OCI-LY7 (cell line): Measurements from ENCODE around the gene RUVBL2. TPM values are rescaled to one million over a fixed set of nuclear protein-coding genes. Genes with fewer than 3 reads are reported as not detected.

Experiments used
- BruUV-seq: library from RNA; stranded (reverse); fragments of 400-500 nt; replicated peaks from 2 replicates; lab custom pipeline; 2021; lab: Mats Ljungman, UMichigan
- CTCF ChIA-PET: fragments of 300-600 bp; sonication (Branson Sonifier 250); formaldehyde crosslinking; loops from one replicate; lab custom pipeline; 2022; ENCODE audit warnings: antibody characterized with exemption; ENCODE audit not compliant: unreplicated experiment; lab: Charles Lee
- POLR2A ChIA-PET: fragments of 300-600 bp; sonication (Branson Sonifier 250); formaldehyde crosslinking; loops from one replicate; lab custom pipeline; 2022; ENCODE audit warnings: antibody characterized with exemption; lab: Charles Lee
- DNase-seq: peaks from one replicate; pipeline ENCODE4 v3.0.0-alpha.2; 2015; ENCODE audit warnings: low spot score
- H2AFZ ChIP-seq: fragments of 200-600 bp; sonication (generic), shearing (Covaris generic); 2 replicates; pipeline ENCODE4 v1.6.1; 2014; ENCODE audit warnings: mild to moderate bottlenecking, antibody characterized with exemption, low read length, moderate library complexity
- H3K27ac ChIP-seq: fragments of 200-600 bp; sonication (generic); 2 replicates; pipeline ENCODE4 v1.5.1; 2014; ENCODE audit warnings: mixed run types, low read depth, mild to moderate bottlenecking, moderate library complexity, low read length, inconsistent platforms; ENCODE audit not compliant: poor library complexity, severe bottlenecking
- H3K36me3 ChIP-seq: fragments of 200-600 bp; sonication (generic); 2 replicates; pipeline ENCODE4 v1.6.1; 2014; ENCODE audit warnings: mild to moderate bottlenecking, antibody characterized with exemption, low read length, moderate library complexity, mixed read lengths; ENCODE audit not compliant: insufficient read depth
- H3K4me1 ChIP-seq: fragments of 200-600 bp; sonication (generic); 2 replicates; pipeline ENCODE4 v1.5.1; 2014; ENCODE audit warnings: mild to moderate bottlenecking, low read length; ENCODE audit not compliant: insufficient read depth, poor library complexity, severe bottlenecking
- H3K4me2 ChIP-seq: fragments of 200-600 bp; sonication (generic); 2 replicates; pipeline ENCODE4 v1.6.1; 2014; ENCODE audit warnings: mild to moderate bottlenecking, low read length
- H3K4me3 ChIP-seq: fragments of 200-600 bp; sonication (generic); 2 replicates; pipeline ENCODE4 v1.5.1; 2014; ENCODE audit warnings: mild to moderate bottlenecking, low read depth, low read length; ENCODE audit not compliant: poor library complexity, severe bottlenecking
- H3K79me2 ChIP-seq: fragments of 200-600 bp; sonication (generic); 2 replicates; pipeline ENCODE4 v1.6.1; 2016; ENCODE audit warnings: low read depth, mild to moderate bottlenecking, low read length, moderate library complexity, mixed read lengths; ENCODE audit not compliant: insufficient read depth
- H3K9me2 ChIP-seq: fragments of 200-600 bp; sonication (generic); 2 replicates; pipeline ENCODE4 v1.6.1; 2016; ENCODE audit warnings: mild to moderate bottlenecking, low read length, mixed read lengths; ENCODE audit not compliant: insufficient read depth
- H3K9me3 ChIP-seq: fragments of 200-600 bp; sonication (generic); 2 replicates; pipeline ENCODE4 v1.6.1; 2014; ENCODE audit warnings: mild to moderate bottlenecking, mixed run types, low read length, mixed read lengths
- H4K20me1 ChIP-seq: fragments of 200-600 bp; sonication (generic); 2 replicates; pipeline ENCODE4 v1.6.1; 2014; ENCODE audit warnings: mild to moderate bottlenecking, antibody characterized with exemption, low read length, moderate library complexity, mixed read lengths; ENCODE audit not compliant: insufficient read depth
- CTCF ChIP-seq: fragments of 200-600 bp; sonication (generic); conservative IDR thresholded peaks from 2 replicates; pipeline ENCODE4 v1.5.1; 2014; ENCODE audit warnings: mild to moderate bottlenecking, antibody characterized with exemption, low read length, moderate library complexity, mixed read lengths
- EZH2phosphoT487 ChIP-seq: fragments of 200-600 bp; sonication (generic); IDR thresholded peaks from 2 replicates; pipeline ENCODE4 v1.6.1; 2018; ENCODE audit warnings: low read depth, borderline replicate concordance, mild to moderate bottlenecking, mixed run types, antibody characterized with exemption, low read length, moderate library complexity, mixed read lengths
- intact Hi-C: fragments of 100-400 bp; cut with micrococcal nuclease; formaldehyde crosslinking; loops from one replicate; pipeline ENCODE4 v1.10.0; 2022; ENCODE audit not compliant: unreplicated experiment
- total RNA-seq, 2 experiments: library from RNA; depleted of rRNA in 1 of 2; stranded (reverse); fragments of >200 nt in 1 of 2; shearing (Covaris generic) in 1 of 2; gene quantifications; 2 replicates each; pipeline ENCODE4 v1.2.3, GENCODE V29; 2014 to 2022

The RUVBL2 gene
- total RNA-seq, 2 experiments from 2014 or later = 125 to 265 TPM

- intact Hi-C loops = no loop called here
- no peak for TF ChIP-seq EZH2phosphoT487
- no peak for TF ChIP-seq CTCF
- CTCF ChIA-PET = no interaction called here
- H4K20me1 ChIP-seq = no peaks in the 10 kb centered on the region
- H3K4me2 ChIP-seq = no peak overlapping the region
- TSS peak; percentile 43 for BruUV-seq
- no peak for DNase-seq
- H3K4me1 ChIP-seq = no peaks in the 10 kb centered on the region
- H3K9me3 ChIP-seq = no peaks in the 10 kb centered on the region
- POLR2A ChIA-PET = interaction anchor here (0.5 kb wide), 1 partner anchor 298 kb away, joined by 3 read pairs; no protein-coding TSS in a partner anchor
- H2AFZ ChIP-seq = no peak overlapping the region
- no peaks in the 10 kb centered on the region for H3K9me2 ChIP-seq
- no peaks in the 10 kb centered on the region for H3K79me2 ChIP-seq
- no peak overlapping the region for H3K4me3 ChIP-seq
- H3K36me3 ChIP-seq = peaks cover 81% of the 10 kb centered on the region
- no peak overlapping the region for H3K27ac ChIP-seq
Measured at GRCh38 chr19:49004964-49005614, 11.4 kb downstream of the RUVBL2 start.

GRCh38 chr19:49006905-49007304 lies 13.2 kb downstream of the RUVBL2 start:
- Histone ChIP-seq H3K9me2 (no peaks in the 10 kb centered on the region), H3K4me1 (no peaks in the 10 kb centered on the region), H3K27ac (no peak overlapping the region), H3K4me3 (no peak overlapping the region), H4K20me1 (no peaks in the 10 kb centered on the region), H3K79me2 (no peaks in the 10 kb centered on the region), H3K4me2 (no peak overlapping the region), H3K9me3 (no peaks in the 10 kb centered on the region), H2AFZ (no peak overlapping the region), H3K36me3 (peaks cover 85% of the 10 kb centered on the region)
- CTCF ChIA-PET = no interaction called here
- no TSS peak for BruUV-seq
- POLR2A ChIA-PET = no interaction called here
- TF ChIP-seq EZH2phosphoT487 = no peak
- no peak for TF ChIP-seq CTCF
- no peak for DNase-seq
- intact Hi-C loops = no loop called here

GRCh38 chr19:49009828-49010227 lies 16.1 kb downstream of the RUVBL2 start:
- no peaks in the 10 kb centered on the region for H3K4me1 ChIP-seq
- H3K4me3 ChIP-seq = no peak overlapping the region
- TF ChIP-seq CTCF (no peak), EZH2phosphoT487 (no peak)
- H3K9me3 ChIP-seq = no peaks in the 10 kb centered on the region
- ChIA-PET CTCF (no interaction called here), POLR2A (interaction anchor here (0.7 kb wide), 1 partner anchor 46 kb away, joined by 4 read pairs; no protein-coding TSS in a partner anchor)
- no peak overlapping the region for H3K27ac ChIP-seq
- peaks cover 82% of the 10 kb centered on the region for H3K36me3 ChIP-seq
- intact Hi-C loops = no loop called here
- BruUV-seq = no TSS peak
- no peaks in the 10 kb centered on the region for H3K79me2 ChIP-seq
- H4K20me1 ChIP-seq = no peaks in the 10 kb centered on the region
- no peaks in the 10 kb centered on the region for H3K9me2 ChIP-seq
- no peak overlapping the region for H2AFZ ChIP-seq
- no peak overlapping the region for H3K4me2 ChIP-seq
- DNase-seq = no peak
